Activated CD8-positive, alpha-beta memory T cell treated with anti-CD3 and anti-CD28 coated beads, Interleukin-2, amount 50 U/mL, for 24 hours (primary cell): ENCODE data around the gene ZNF217.
"Not testable (repeated sequence)": the region's sequence is repeated elsewhere in the genome, so short reads cannot be mapped to it uniquely, and the experiment has no call there.

ENCODE experiments used
- DNase-seq: peaks from one replicate; pipeline ENCODE4 v3.0.0-alpha.2; 2020; ENCODE audit errors: extremely low read depth

The ZNF217 gene

GRCh38 chr20:53568351-53568750 lies 25.3 kb downstream of the ZNF217 start:
- DNase-seq: no peak

GRCh38 chr20:53567379-53567917 lies 26.2 kb downstream of the ZNF217 start:
- no peak for DNase-seq

GRCh38 chr20:53566623-53567022 lies 27.0 kb downstream of the ZNF217 start:
- not testable (repeated sequence) for DNase-seq

GRCh38 chr20:53565254-53565653 lies 28.4 kb downstream of the ZNF217 start:
- no peak for DNase-seq

- DNase-seq: not testable (repeated sequence)
Observed at GRCh38 chr20:53562104-53562764, 31.4 kb downstream of the ZNF217 start.

- no peak for DNase-seq
Observed at GRCh38 chr20:53561505-53561904, 32.1 kb downstream of the ZNF217 start.

GRCh38 chr20:53559816-53560215 lies 33.8 kb downstream of the ZNF217 start:
- DNase-seq: no peak

GRCh38 chr20:53557130-53557529 lies 36.5 kb downstream of the ZNF217 start:
- no peak for DNase-seq

- no peak for DNase-seq
Observed at GRCh38 chr20:53556267-53556897, 37.3 kb downstream of the ZNF217 start.

GRCh38 chr20:53555816-53556215 lies 37.8 kb downstream of the ZNF217 start:
- no peak for DNase-seq

GRCh38 chr20:53555081-53555480 lies 38.6 kb downstream of the ZNF217 start:
- no peak for DNase-seq

GRCh38 chr20:53552572-53552893 lies 41.1 kb downstream of the ZNF217 start:
- not testable (repeated sequence) for DNase-seq

GRCh38 chr20:53551719-53552571 lies 41.7 kb downstream of the ZNF217 start:
- DNase-seq: not testable (repeated sequence)

GRCh38 chr20:53550280-53551187 lies 43.1 kb downstream of the ZNF217 start:
- DNase-seq: no peak

- DNase-seq: no peak
Observed at GRCh38 chr20:53547664-53548239, 45.9 kb downstream of the ZNF217 start.

- DNase-seq: no peak
Observed at GRCh38 chr20:53539516-53539915, 54.1 kb downstream of the ZNF217 start.

- not testable (repeated sequence) for DNase-seq
Observed at GRCh38 chr20:53536382-53536781, 57.3 kb downstream of the ZNF217 start.

GRCh38 chr20:53535878-53536277 lies 57.8 kb downstream of the ZNF217 start:
- DNase-seq: no peak

GRCh38 chr20:53534037-53534436 lies 59.6 kb downstream of the ZNF217 start:
- DNase-seq: no peak

- no peak for DNase-seq
Observed at GRCh38 chr20:53533500-53533899, 60.1 kb downstream of the ZNF217 start.
